NCI-H2196 treated with DMSO at 0.1 percent for 48 hours (cell line): ENCODE data around the gene WFDC12.

Experiments used
- DNase-seq: peaks from one replicate; lab custom pipeline; 2025; ENCODE audit not compliant: unreplicated experiment; lab: John Stamatoyannopoulos, UW

WFDC12 gene

GRCh38 chr20:45092898-45093297 is 31.4 kb downstream of the WFDC12 start:
- no peak for DNase-seq

GRCh38 chr20:45091366-45091765 is 32.9 kb downstream of the WFDC12 start:
- no peak for DNase-seq

- no peak for DNase-seq
These were observed 33.8 kb downstream of the WFDC12 start for GRCh38 chr20:45090481-45090880.

GRCh38 chr20:45088247-45088646 is 36.0 kb downstream of the WFDC12 start:
- DNase-seq: no peak

- no peak for DNase-seq
These were observed 36.5 kb downstream of the WFDC12 start for GRCh38 chr20:45087814-45088213.

GRCh38 chr20:45087097-45087790 is 37.0 kb downstream of the WFDC12 start:
- no peak for DNase-seq

- DNase-seq: no peak
These were observed 38.4 kb downstream of the WFDC12 start for GRCh38 chr20:45085867-45086266.

- DNase-seq: no peak
These were observed 39.0 kb downstream of the WFDC12 start for GRCh38 chr20:45085289-45085688.

GRCh38 chr20:45083127-45083526 is 41.1 kb downstream of the WFDC12 start:
- DNase-seq: no peak

- no peak for DNase-seq
These were observed 41.8 kb downstream of the WFDC12 start for GRCh38 chr20:45082468-45082867.

- no peak for DNase-seq
These were observed 43.2 kb downstream of the WFDC12 start for GRCh38 chr20:45080867-45081624.

- no peak for DNase-seq
These were observed 46.7 kb downstream of the WFDC12 start for GRCh38 chr20:45077559-45077958.
